Activated T-helper 1 cell treated with anti-CD3 and anti-CD28 coated beads, Interleukin-2, amount 50 U/mL, for 16 hours (primary cell): ENCODE measurements around the gene RBM6.

Experiments used
- DNase-seq, 2 donors: peaks; one replicate each; pipeline ENCODE4 v3.0.0-alpha.2; 2020; ENCODE audit warnings: low read depth in 1 of 2, low spot score in 1 of 2

Gene RBM6

GRCh38 chr3:50124052-50124799 lies 184.3 kb downstream of the RBM6 start:
- no peak for DNase-seq

- DNase-seq: no peak
Measured at GRCh38 chr3:50124800-50125178, 184.8 kb downstream of the RBM6 start.

GRCh38 chr3:50125541-50126286 lies 185.8 kb downstream of the RBM6 start:
- DNase-seq: no peak

- no peak for DNase-seq
Measured at GRCh38 chr3:50126287-50127211, 186.6 kb downstream of the RBM6 start.
